HG03066 (cell line): ENCODE results near the gene OXT.
"Not testable (repeated sequence)": the region's sequence is repeated elsewhere in the genome, so short reads cannot be mapped to it uniquely, and the experiment has no call there.

Source experiments
- ATAC-seq: cut with Tn5 transposase; IDR thresholded peaks from one replicate; pipeline ENCODE4 v1.9.1; 2021; ENCODE audit warnings: low read depth; ENCODE audit not compliant: unreplicated experiment

OXT gene

DNA sequence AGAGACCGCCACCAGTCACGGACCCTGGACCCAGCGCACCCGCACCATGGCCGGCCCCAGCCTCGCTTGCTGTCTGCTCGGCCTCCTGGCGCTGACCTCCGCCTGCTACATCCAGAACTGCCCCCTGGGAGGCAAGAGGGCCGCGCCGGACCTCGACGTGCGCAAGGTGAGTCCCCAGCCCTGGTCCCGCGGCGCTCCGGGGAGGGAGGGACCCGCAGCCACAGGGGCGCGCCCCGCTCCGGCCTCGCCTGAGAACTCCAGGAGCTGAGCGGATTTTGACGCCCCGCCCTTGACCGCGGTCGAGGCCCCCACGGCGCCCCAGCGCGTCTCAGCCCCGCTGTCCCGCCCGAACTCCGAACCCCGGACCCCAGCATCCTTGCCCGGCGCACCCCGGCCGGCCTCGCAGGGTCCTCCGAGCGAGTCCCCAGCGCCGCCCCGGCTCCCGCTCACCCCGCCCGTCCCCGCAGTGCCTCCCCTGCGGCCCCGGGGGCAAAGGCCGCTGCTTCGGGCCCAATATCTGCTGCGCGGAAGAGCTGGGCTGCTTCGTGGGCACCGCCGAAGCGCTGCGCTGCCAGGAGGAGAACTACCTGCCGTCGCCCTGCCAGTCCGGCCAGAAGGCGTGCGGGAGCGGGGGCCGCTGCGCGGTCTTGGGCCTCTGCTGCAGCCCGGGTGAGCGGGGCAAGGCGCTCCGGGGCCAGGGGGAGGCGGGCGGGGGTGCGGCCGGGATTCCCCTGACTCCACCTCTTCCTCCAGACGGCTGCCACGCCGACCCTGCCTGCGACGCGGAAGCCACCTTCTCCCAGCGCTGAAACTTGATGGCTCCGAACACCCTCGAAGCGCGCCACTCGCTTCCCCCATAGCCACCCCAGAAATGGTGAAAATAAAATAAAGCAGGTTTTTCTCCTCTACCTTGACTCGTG, at the start of gene OXT:
Gene OXT (plus strand): TSS at position 11 of the 920 bp plus-strand sequence. CDS start 36 bp downstream, at position 47.
- no peak for ATAC-seq

DNA sequence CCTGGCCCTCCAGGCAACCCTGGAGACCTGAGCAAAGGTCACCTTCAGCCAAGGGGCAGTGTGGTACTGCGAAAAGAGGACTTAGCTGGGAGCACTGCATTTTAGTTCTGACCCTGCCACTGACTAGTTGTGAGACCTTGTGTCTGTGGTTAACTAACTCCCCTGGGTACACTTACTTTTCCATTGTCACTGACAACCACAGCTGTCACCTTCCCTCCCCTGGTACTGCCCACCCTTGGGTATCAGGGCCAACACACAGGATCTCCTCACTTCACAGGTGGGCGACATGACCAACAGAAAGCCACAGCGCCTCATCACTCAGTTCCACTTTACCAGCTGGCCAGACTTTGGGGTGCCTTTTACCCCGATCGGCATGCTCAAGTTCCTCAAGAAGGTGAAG, 49.6 kb upstream of the OXT start:
- no peak for ATAC-seq

GRCh38 chr20:3022559-3023490, 48.6 kb upstream of the OXT start:
- not testable (repeated sequence) for ATAC-seq

- no peak for ATAC-seq
Observed at GRCh38 chr20:3027987-3028386, 43.4 kb upstream of the OXT start.

DNA sequence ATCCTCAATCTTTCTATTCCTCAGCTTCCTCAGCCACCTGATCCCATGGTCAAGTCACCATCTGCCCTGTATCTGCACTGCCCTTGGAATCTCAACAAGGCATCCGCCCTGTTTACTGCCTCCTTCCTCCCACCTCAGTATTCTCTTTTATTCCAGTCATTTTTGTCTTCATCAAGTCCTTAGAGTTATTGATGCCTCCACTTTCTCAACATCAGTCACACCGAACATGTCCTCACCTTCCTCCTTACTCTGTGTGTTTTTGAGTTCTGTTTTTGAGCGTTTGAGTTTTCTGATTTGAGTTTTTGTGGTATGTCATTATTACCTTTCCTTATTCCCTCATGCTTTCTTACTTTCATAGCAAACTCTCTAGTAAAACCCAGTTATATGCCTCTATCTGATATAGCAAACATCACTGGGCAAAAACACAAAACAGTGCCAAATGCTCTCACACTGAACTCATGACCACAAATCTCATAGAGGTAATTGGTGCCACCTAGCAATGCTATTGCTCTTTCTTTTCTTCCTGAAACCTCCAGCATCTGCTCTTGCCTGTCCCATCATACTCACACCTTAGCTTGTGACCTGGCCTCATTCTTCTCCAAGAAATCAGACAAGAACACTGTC, 39.8 kb upstream of the OXT start:
- no peak for ATAC-seq

DNA sequence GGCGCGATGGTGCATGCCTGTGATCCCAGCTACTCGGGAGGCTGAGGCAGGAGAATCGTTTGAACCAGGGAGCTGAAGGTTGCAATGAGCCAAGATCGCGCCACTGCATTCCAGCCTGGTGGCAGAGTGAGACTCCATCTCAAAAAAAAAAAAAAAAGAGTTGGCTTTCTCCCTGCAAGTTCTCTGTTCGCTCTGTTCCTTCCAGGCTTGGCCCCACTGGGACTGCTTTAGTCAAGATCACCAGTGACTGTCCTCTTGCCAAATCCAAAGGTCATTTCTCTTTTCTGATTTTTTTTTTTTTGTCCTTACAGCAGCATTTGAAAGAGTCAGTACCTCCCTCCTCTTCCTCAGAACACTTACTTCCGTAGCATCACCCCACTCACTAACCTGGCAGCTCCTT, 38.8 kb upstream of the OXT start:
- ATAC-seq = no peak

DNA sequence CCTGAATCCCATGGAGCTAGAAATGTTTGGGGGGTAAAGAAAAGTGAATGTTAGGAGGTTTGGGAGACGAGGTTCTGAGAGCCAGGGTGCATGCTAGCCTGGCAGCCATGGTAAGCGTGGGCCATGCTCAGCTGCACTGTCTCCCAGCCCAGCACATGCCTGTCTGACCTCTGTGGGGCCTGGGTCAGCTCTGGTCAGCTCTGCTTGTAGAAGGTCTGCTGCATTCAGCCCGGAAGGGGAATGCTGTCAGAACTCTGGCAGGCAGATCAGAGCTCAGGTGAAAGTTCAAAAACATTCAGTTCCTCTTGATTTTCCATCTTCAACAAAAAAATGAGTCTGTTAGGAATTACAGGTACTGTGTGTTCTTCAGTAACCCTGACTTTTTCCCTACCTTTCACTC, 33.8 kb upstream of the OXT start:
- no peak for ATAC-seq

DNA sequence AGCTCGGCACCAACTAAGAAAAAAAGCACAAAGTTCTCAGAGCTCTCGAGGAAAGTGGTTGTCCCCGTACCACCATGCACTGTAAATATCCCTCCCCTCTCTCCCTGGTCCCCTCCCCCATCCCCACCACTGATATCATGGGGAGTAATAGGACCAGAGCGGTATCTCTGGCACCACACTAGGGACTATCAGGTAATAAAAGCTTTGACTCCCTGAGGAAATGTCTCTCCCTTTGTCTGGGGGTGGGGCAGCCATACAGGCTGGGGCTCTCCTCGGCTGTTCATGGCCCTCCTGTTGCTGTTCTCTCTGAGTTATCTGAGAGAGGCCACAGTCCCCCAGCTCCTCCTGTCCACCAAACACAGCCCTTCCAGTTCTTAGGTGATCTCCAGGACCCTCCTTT, 33.0 kb upstream of the OXT start:
- no peak for ATAC-seq

DNA sequence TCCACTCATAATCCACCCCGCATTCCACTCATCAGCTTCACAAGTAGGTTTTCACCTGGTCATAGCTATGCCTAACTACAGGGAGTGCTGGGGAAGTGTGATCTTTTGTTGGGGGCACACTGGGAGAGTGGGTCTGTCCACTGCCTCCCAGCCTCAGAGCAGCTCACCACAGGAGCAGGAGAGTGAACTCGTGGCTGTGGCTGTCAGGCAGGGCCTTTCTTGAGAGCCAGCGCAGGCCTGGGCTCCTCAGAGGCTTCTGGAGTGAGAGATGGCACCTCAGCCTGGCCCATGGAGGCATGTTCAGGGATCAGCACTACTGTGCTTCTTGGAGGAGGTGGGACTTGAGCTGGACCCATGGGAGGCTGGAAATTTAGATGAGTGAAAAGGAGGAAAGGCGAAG, 32.0 kb upstream of the OXT start:
- ATAC-seq = no peak

DNA sequence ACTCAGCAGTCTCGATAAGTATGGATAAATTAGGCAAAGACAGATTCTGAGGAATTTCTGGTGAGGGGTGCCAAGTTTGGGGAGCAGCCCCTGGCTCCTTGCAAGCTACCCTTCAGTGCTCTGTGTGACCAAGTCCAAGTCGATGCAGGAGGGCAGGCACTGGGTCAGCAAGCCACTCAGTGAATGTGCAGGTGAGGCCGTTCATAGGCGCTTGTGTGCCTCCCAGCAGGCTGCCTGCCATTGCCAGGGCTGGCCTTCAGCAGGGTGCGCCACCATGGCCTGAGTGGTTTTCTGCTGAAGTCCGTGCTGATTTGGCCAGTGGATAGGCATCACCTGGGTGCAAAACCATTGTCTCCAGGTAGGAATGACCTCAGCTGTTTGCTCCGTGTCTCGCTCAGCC, 31.3 kb upstream of the OXT start:
- no peak for ATAC-seq

DNA sequence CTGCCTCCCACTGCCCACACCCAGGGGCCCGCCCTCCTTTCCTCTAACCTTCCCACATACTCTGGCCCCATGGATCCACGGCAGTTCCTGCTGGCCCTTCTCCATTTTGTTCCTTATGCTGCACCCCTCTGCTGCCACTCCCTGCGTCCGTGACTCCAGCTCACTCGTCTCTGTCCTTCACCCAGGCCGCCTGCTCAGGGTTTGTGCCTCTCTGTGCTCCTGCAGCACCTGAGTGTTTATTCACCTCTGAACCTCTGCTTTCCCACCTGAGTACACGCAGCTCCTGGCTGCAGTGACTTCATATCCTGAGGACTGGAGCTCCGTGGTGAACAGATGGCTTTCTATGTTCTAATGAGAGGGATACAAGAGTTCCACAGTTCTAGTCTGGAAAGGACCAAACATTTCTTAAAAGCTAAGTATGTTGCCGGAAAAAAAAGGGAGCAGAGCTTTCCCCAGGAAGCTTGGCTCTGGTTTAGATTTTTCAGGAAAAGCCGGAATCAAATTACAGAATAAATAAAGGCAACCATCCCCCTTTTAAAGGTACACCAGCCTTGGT, 29.5 kb upstream of the OXT start:
- no peak for ATAC-seq

- ATAC-seq = no peak
Observed at GRCh38 chr20:3042625-3043024, 28.8 kb upstream of the OXT start.

GRCh38 chr20:3043322-3043721, 28.1 kb upstream of the OXT start, which contains the start of gene GNRH2:
Gene GNRH2, plus strand, starts transcription at chr20:3043622. Its CDS starts 793 bp downstream, at chr20:3044415.
- no peak for ATAC-seq

DNA sequence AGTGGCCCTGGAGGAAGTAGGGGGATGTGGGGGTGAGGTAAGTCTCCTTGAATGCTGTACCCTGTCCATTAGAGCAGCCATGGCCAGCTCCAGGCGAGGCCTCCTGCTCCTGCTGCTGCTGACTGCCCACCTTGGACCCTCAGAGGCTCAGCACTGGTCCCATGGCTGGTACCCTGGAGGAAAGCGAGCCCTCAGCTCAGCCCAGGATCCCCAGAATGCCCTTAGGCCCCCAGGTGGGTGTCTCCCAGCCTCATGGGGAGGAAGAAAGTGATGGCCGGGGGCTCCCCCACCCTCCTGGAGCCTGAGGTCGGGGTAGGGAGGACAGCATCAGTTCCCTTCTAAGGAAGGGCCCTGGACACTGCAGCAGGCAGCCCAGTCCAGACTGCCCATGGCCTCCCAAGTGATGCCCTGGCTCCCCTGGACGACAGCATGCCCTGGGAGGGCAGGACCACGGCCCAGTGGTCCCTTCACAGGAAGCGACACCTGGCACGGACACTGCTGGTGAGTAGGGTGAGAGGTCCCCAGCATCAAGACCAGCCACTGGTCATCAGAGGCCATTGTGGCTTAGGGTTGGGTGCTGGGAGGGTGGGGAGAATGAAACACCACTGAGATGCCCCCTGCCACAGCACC, 27.0 kb upstream of the OXT start:
- no peak for ATAC-seq

GRCh38 chr20:3045042-3045815, 26.2 kb upstream of the OXT start:
- ATAC-seq = peak; percentile 46

GRCh38 chr20:3045816-3046676, 25.4 kb upstream of the OXT start, which contains the start of gene MRPS26:
Gene MRPS26, plus strand, starts transcription at chr20:3046052. Its CDS starts 17 bp downstream, at chr20:3046069.
- peak; percentile 91 for ATAC-seq

GRCh38 chr20:3046677-3047462, 24.6 kb upstream of the OXT start:
- no peak for ATAC-seq
